Uterus (tissue), 4 donors: ENCODE results near the gene EPYC. TPM values are rescaled to one million over a fixed set of nuclear protein-coding genes. Genes with fewer than 3 reads are reported as not detected.
A peak's percentile ranks its signal among the peaks of the same experiment; 100 is the strongest.

ENCODE experiments used
- DNase-seq, 2 donors: peaks; one replicate each; pipeline ENCODE4 v3.0.0-alpha.2; 2019 to 2020
- H3K27ac ChIP-seq, 2 donors: fragments of 200-600 bp; sonication (generic); 1 replicate in 1 of 2; 2 replicates in 1 of 2; pipeline ENCODE4 v1.5.1; 2016 to 2018
- H3K27me3 ChIP-seq, 2 donors: fragments of 200-600 bp; sonication (generic); one replicate each; pipeline ENCODE4 v1.5.1; 2018 to 2019; ENCODE audit warnings: control low read depth in 1 of 2
- H3K36me3 ChIP-seq, 2 donors: fragments of 200-600 bp; sonication (generic); one replicate each; pipeline ENCODE4 v1.5.1; 2019; ENCODE audit warnings: control low read depth in 1 of 2
- H3K4me1 ChIP-seq, 2 donors: fragments of 200-600 bp; sonication (generic); one replicate each; pipeline ENCODE4 v1.5.1; 2018 to 2019; ENCODE audit warnings: control low read depth in 1 of 2
- H3K4me3 ChIP-seq, 2 donors: fragments of 200-600 bp; sonication (generic); 1 replicate in 1 of 2; 2 replicates in 1 of 2; pipeline ENCODE4 v1.5.1; 2018 to 2019; ENCODE audit warnings: mild to moderate bottlenecking in 1 of 2
- H3K9me3 ChIP-seq, 2 donors: fragments of 200-600 bp; sonication (generic); one replicate each; pipeline ENCODE4 v1.5.1; 2019; ENCODE audit warnings: control low read depth in 1 of 2
- POLR2A ChIP-seq, 2 donors: fragments of 450-650 bp; IDR thresholded peaks; one replicate each; pipeline ENCODE4 v1.6.1; 2016; ENCODE audit warnings: antibody characterized with exemption in 2 of 2, mild to moderate bottlenecking in 1 of 2, moderate library complexity in 1 of 2
- intact Hi-C: fragments of 100-400 bp; cut with DNase I; formaldehyde crosslinking; loops from one replicate; pipeline ENCODE4 v1.15.1; 2023; ENCODE audit warnings: low total_unique reads
- total RNA-seq, 4 donors: library from RNA; depleted of rRNA in 3 of 4; stranded (reverse); fragments of >200 nt in 3 of 4; gene quantifications; one replicate each; pipeline versions ENCODE4 v1.1.0 to v1.2.4, GENCODE V29; 2014 to 2023
- TF ChIP-seq, protein P1 (sequence below), 4 experiments: fragments of 200-600 bp in 2 of 4; fragments of 450-650 bp in 2 of 4; sonication (generic) in 2 of 4; IDR thresholded peaks; one replicate each; pipeline ENCODE4 v1.5.1; 2016 to 2019; ENCODE audit warnings: antibody characterized with exemption in 4 of 4, mild to moderate bottlenecking in 2 of 4, moderate library complexity in 1 of 4
- donor health status: DM: yes; HTN: yes; CAD: no.

Gene EPYC, protein sequence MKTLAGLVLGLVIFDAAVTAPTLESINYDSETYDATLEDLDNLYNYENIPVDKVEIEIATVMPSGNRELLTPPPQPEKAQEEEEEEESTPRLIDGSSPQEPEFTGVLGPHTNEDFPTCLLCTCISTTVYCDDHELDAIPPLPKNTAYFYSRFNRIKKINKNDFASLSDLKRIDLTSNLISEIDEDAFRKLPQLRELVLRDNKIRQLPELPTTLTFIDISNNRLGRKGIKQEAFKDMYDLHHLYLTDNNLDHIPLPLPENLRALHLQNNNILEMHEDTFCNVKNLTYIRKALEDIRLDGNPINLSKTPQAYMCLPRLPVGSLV
- total RNA-seq, result under 1 TPM in 1 of 4 donors, not detected in 3; 0.14 TPM

DNA sequence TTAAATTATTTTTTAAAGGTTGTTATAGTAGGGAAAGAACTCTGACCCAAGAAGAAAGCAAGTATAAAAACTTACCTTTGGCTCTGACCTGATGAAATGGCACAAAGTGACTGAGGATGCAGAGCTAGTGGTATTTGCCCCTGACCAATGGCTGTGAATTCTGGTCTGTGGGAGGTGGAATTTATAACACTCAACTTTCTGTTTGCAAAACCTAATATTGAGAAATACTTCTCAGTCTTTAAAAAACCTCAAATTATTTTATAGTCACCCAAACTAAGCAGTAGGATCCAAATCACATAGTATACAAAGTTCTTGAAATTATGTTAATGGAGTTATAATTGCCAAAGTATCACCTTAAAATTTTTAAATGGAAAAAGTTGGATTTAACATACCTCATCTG, at the start of gene EPYC:
Gene EPYC (minus strand): TSS at position 101 of the 400 bp plus-strand sequence. CDS start 2,407 bp downstream, outside the sequence.
- intact Hi-C loops, result no loop called here
- Histone ChIP-seq H3K27ac (no peak within 1 kb of the TSS), H3K36me3 (no peaks in the 10 kb centered on the region), H3K4me1 (no peaks in the 10 kb centered on the region), H3K9me3 (no peaks in the 10 kb centered on the region), H3K4me3 (no peak within 1 kb of the TSS), H3K27me3 (no peaks in the 10 kb centered on the region)
- DNase-seq, result no peak
- no peak for TF ChIP-seq POLR2A (IDR thresholded peaks at IDR 0.05)

DNA sequence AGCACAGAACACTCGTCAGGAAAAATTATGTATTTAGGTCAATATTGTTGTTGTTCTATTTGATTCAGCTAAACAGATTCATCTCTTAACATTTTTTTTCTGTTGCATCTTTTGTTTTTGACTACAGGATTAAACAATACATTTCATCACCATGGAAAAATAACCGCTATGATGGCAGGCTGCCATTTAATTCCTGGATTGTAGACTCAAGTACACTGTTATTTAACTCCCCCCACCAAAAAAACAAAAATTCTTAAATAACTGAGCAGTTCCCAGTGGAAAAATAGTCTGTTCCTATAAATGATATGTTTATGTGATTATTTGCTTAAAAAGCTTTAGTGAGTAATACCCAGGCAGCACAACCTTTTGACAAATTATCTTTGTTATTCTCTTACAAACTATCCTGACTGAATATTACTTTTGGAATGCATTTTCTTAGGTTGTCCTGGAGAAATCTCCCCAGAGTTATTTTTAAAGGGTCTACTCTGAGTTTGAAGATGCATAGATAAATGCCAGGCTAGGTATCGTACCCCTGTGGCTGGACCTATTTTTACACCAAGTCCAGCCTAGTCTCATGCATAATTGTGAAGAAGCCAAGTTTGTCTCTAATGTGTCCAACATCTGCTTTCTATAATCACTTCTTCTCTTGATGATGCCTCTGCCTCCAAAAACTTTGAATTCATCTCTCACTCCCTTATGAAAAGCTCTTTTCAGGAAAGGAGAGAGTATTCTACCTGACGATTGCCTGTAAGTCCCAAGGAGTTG, 49.4 kb upstream of the EPYC start:
- DNase-seq, result peak; percentile 24 to 60
- no peaks in the 10 kb centered on the region for H3K9me3 ChIP-seq
- intact Hi-C loops, result no loop called here
- H3K4me1 ChIP-seq, result peaks cover 0 to 6% of the 10 kb centered on the region in 2 donors
- TF ChIP-seq, protein P1, sequence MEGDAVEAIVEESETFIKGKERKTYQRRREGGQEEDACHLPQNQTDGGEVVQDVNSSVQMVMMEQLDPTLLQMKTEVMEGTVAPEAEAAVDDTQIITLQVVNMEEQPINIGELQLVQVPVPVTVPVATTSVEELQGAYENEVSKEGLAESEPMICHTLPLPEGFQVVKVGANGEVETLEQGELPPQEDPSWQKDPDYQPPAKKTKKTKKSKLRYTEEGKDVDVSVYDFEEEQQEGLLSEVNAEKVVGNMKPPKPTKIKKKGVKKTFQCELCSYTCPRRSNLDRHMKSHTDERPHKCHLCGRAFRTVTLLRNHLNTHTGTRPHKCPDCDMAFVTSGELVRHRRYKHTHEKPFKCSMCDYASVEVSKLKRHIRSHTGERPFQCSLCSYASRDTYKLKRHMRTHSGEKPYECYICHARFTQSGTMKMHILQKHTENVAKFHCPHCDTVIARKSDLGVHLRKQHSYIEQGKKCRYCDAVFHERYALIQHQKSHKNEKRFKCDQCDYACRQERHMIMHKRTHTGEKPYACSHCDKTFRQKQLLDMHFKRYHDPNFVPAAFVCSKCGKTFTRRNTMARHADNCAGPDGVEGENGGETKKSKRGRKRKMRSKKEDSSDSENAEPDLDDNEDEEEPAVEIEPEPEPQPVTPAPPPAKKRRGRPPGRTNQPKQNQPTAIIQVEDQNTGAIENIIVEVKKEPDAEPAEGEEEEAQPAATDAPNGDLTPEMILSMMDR (IDR thresholded peaks at IDR 0.05), result no peak
- TF ChIP-seq POLR2A (IDR thresholded peaks at IDR 0.05), result no peak
- no peaks in the 10 kb centered on the region for H3K27me3 ChIP-seq
- no peaks in the 10 kb centered on the region for H3K36me3 ChIP-seq
- H3K27ac ChIP-seq, result peak overlapping the region; percentile 55 to 59
- no peak overlapping the region for H3K4me3 ChIP-seq

DNA sequence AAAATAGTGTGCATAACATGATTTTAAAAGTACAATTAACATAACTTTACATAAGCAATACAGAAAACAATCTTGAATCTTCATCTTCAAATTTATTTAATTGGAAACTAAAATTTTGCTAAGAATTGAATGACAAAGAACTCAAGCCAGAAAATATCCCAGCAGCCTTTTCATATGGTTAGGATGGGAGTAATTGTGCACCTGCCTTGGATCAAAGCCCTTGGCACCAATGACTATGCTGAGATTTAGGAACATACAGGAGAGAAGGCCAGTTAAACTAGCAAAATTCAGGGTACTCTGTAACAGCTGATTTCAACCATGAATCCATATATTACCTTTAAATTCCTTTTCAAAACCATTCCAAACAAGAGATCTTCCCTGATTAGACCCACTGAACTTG, 47.3 kb upstream of the EPYC start:
- intact Hi-C loops, result no loop called here
- TF ChIP-seq POLR2A (IDR thresholded peaks at IDR 0.05), result no peak
- TF ChIP-seq, protein P1 (IDR thresholded peaks at IDR 0.05), result no peak
- no peaks in the 10 kb centered on the region for H3K36me3 ChIP-seq
- DNase-seq, result no peak
- no peak overlapping the region for H3K27ac ChIP-seq
- H3K4me1 ChIP-seq, result peaks cover 0 to 6% of the 10 kb centered on the region in 2 donors
- no peaks in the 10 kb centered on the region for H3K27me3 ChIP-seq
- no peak overlapping the region for H3K4me3 ChIP-seq
- no peaks in the 10 kb centered on the region for H3K9me3 ChIP-seq

DNA sequence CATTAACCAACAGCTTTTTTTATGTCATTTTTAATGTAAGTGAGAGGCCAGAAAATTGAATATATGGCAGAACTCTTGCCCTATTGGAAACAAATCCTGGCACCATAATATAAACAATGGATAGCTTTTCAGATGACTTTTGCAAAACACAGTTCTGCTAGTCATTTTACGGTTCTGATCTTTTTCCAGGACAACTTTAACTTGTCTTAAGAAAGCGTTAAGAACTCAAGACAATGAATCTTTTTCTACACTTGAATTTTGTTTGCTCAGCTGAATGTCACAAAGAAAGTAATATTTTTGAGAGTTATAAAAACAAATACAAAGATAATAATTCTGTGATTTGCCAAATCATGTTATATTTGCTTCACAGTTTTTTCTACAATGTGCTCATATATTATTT, 39.8 kb upstream of the EPYC start:
- H3K27ac ChIP-seq, result peak overlapping the region in 1 of 2 donors; percentile 19

DNA sequence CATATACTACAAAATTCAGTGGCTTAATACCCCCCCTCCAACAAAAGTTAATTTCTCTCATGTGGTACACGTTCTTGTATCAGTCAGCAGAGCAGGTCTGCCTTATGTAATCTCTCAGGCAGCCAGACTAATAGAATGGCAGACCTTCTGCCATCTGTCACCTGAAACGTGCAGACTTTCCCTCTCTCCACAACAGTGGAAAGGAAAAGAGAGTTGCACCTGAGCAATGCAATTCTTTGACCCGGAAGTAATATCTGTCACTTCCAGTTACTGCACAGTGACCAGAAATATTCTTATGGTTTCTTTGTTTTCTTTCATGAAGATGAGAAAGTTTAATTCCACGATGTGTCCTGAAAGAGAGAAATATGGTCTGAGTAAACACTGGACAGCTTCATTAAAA, 38.6 kb upstream of the EPYC start:
- Histone ChIP-seq H3K36me3 (no peaks in the 10 kb centered on the region), H3K9me3 (no peaks in the 10 kb centered on the region), H3K4me1 (no peaks in the 10 kb centered on the region), H3K27ac (no peak overlapping the region), H3K4me3 (no peak overlapping the region), H3K27me3 (no peaks in the 10 kb centered on the region)
- TF ChIP-seq, protein P1 (IDR thresholded peaks at IDR 0.05), result no peak
- no peak for TF ChIP-seq POLR2A (IDR thresholded peaks at IDR 0.05)
- intact Hi-C loops, result no loop called here
- DNase-seq, result no peak

More for the DNA sequence above, 39.8 kb upstream of the EPYC start:
- DNase-seq, result no peak
- H3K4me1 ChIP-seq, result no peaks in the 10 kb centered on the region
- no peaks in the 10 kb centered on the region for H3K9me3 ChIP-seq
- no peak overlapping the region for H3K4me3 ChIP-seq
- no peak for TF ChIP-seq POLR2A (IDR thresholded peaks at IDR 0.05)
- TF ChIP-seq, protein P1 (IDR thresholded peaks at IDR 0.05), result no peak
- H3K27me3 ChIP-seq, result no peaks in the 10 kb centered on the region
- no peaks in the 10 kb centered on the region for H3K36me3 ChIP-seq
- intact Hi-C loops, result no loop called here
